ENCODE measurements around the gene RBFOX2. TPM values are rescaled to one million over a fixed set of nuclear protein-coding genes. Genes with fewer than 3 reads are reported as not detected.
A peak's percentile ranks its signal among the peaks of the same experiment; 100 is the strongest.

RBFOX2 gene
- total and polyA plus RNA-seq, 2 of the 13 experiments (the other 11 are each of a cell fraction or from before 2014, with no cell fraction given): 37.3 to 40.4 TPM

DNA sequence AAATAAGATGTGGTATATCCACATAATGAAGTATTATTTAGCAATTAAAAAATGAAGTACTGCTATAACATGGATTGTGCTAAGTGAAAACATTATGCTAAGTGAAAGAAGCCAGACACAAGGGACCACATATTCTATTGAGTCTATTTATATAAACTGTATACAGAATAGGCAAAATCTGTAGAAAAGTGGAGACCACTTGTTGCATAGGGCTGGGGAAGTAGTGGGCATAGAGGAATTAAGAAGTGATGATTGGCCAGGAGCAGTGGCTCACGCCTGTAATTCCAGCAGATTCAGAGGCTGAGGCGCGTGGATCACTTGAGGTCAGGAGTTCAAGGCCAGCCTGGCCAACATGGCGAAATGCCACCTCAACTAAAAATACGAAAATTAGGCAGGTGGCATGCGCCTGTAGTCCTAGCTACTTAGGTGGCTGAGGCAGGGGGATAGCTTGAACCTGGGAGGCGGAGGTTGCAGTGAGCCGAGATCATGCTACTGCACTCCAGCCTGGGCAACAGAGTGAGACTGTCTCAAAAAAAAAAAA lies 109.6 kb downstream of the RBFOX2 start:
- WGBS (ENCODE audit: low lambda C conversion rate): 91% methylated on average over 8 of the region's 8 CpGs
- no peaks in the 10 kb centered on the region for H4K20me1 ChIP-seq (ENCODE audit: insufficient read depth, low read length)
- H3K79me2 ChIP-seq (ENCODE audit: insufficient read depth, low read length): peaks cover 17% of the 10 kb centered on the region
- POLR2A ChIA-PET: no interaction called here
- no peak overlapping the region for H3K4me2 ChIP-seq (ENCODE audit: low read depth, low read length)
- no peaks in the 10 kb centered on the region for H3K36me3 ChIP-seq (replicated peaks in 1 of 2; ENCODE audit: control insufficient read depth in 1 of 2, insufficient read depth in 2 of 2, low read length in 2 of 2)
- H3K27me3 ChIP-seq (ENCODE audit: control insufficient read depth in 1 of 2, insufficient read depth in 2 of 2, low read length in 2 of 2): no peaks in the 10 kb centered on the region
- CTCF ChIA-PET (ENCODE audit: low intra/inter-chr PET ratio, low total read pairs): no interaction called here
- no peak overlapping the region for H2AFZ ChIP-seq (ENCODE audit: low read length)
- TF ChIP-seq SOX13 (IDR thresholded peaks at IDR 0.05): no peak
- no peak for TF ChIP-seq SOX13 (CRISPR knock-in tag; conservative IDR thresholded peaks at IDR 0.05 in 1 of 2, IDR thresholded peaks at IDR 0.05 in 1 of 2)
- peak; percentile 62; the same call in 1 of the 2 replicates for TF ChIP-seq ZBTB33 (CRISPR knock-in tag; IDR thresholded peaks at IDR 0.05)
- no peak for TF ChIP-seq ZNF781 (CRISPR knock-in tag; IDR thresholded peaks at IDR 0.05; ENCODE audit: borderline replicate concordance, not compliant biosample characterization)
- TF ChIP-seq, protein P1, sequence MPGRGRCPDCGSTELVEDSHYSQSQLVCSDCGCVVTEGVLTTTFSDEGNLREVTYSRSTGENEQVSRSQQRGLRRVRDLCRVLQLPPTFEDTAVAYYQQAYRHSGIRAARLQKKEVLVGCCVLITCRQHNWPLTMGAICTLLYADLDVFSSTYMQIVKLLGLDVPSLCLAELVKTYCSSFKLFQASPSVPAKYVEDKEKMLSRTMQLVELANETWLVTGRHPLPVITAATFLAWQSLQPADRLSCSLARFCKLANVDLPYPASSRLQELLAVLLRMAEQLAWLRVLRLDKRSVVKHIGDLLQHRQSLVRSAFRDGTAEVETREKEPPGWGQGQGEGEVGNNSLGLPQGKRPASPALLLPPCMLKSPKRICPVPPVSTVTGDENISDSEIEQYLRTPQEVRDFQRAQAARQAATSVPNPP (CRISPR knock-in tag; IDR thresholded peaks at IDR 0.05): no peak
- H3K9ac ChIP-seq (ENCODE audit: insufficient read depth, low read depth, low read length): no peak overlapping the region
- no peak overlapping the region for H3K4me3 ChIP-seq (replicated peaks in 1 of 3; ENCODE audit: insufficient read depth in 1 of 3, low read depth in 2 of 3, low read length in 3 of 3)
- no peaks in the 10 kb centered on the region for H3K9me3 ChIP-seq (ENCODE audit: low read length)
- FAIRE-seq (no peak), DNase-seq (ENCODE audit: low spot score) (no peak), ATAC-seq (no peak)
- BruUV-seq (replicated peaks): no TSS peak
- H3K27ac ChIP-seq (ENCODE audit: extremely low read length, insufficient read depth, low read length): no peak overlapping the region
- in situ Hi-C loops (cut with HindIII; ENCODE audit: extremely low pct_ligation_motif_present, low pct_unique_long_range_greater_than_20kb) (loop anchor here (5.0 kb wide), 1 partner anchor 292 kb away; no protein-coding TSS in a partner anchor), intact Hi-C loops (cut with micrococcal nuclease; ENCODE audit: unreplicated experiment) (no loop called here)
- H3K4me1 ChIP-seq (ENCODE audit: insufficient read depth, low read length): peaks cover 54% of the 10 kb centered on the region
